Stomach (tissue), 9 donors: ENCODE data around the gene HSD17B7. TPM values are rescaled to one million over a fixed set of nuclear protein-coding genes. Genes with fewer than 3 reads are reported as not detected.
"Not testable (repeated sequence)": the region's sequence is repeated elsewhere in the genome, so short reads cannot be mapped to it uniquely, and the experiment has no call there.

Experiments used
- DNase-seq, 2 donors: peaks; one replicate each; pipeline versions ENCODE4 v3.0.0 to v3.0.0-alpha.2; 2013 to 2019
- H3K27ac ChIP-seq, 5 donors: fragments of 200-600 bp in 4 of 5; sonication (generic) in 4 of 5; one replicate each; pipeline ENCODE4 v1.5.1; 2013 to 2019; ENCODE audit warnings: mild to moderate bottlenecking in 1 of 5, moderate library complexity in 1 of 5
- H3K27me3 ChIP-seq, 3 donors: fragments of 200-600 bp; sonication (generic); one replicate each; pipeline ENCODE4 v1.5.1; 2017 to 2019; ENCODE audit warnings: mixed run types in 1 of 3
- H3K36me3 ChIP-seq, 4 donors: fragments of 200-600 bp; sonication (generic); 1 replicate in 3 of 4; 2 replicates in 1 of 4; pipeline ENCODE4 v1.5.1; 2016 to 2019
- H3K4me1 ChIP-seq, 4 donors: fragments of 200-600 bp; sonication (generic); one replicate each; pipeline ENCODE4 v1.5.1; 2016 to 2019
- H3K4me3 ChIP-seq, 4 donors: fragments of 200-600 bp; sonication (generic) in 3 of 4; one replicate each; pipeline ENCODE4 v1.5.1; 2016 to 2019; ENCODE audit warnings: mild to moderate bottlenecking in 1 of 4
- H3K9me3 ChIP-seq, 4 donors: fragments of 200-600 bp; sonication (generic); one replicate each; pipeline ENCODE4 v1.5.1; 2016 to 2019
- CTCF ChIP-seq, 7 experiments: fragments of 450-650 bp in 4 of 7; fragments of 200-600 bp in 3 of 7; sonication (generic) in 3 of 7; IDR thresholded peaks; one replicate each; pipeline ENCODE4 v1.5.1; 2016 to 2019; ENCODE audit warnings: antibody characterized with exemption in 7 of 7, control low read depth in 2 of 7, mild to moderate bottlenecking in 1 of 7
- EP300 ChIP-seq: sonication (generic); formaldehyde crosslinking; IDR thresholded peaks from one replicate; pipeline ENCODE4 v1.6.1; 2017; ENCODE audit warnings: antibody characterized with exemption
- POLR2A ChIP-seq, 4 donors: fragments of 450-650 bp; IDR thresholded peaks; one replicate each; pipeline ENCODE4 v1.6.1; 2016; ENCODE audit warnings: antibody characterized with exemption in 4 of 4, control low read depth in 2 of 4, mild to moderate bottlenecking in 1 of 4, moderate library complexity in 1 of 4
- POLR2AphosphoS5 ChIP-seq, 3 donors: sonication (generic); formaldehyde crosslinking; IDR thresholded peaks; one replicate each; pipeline ENCODE4 v1.6.1; 2016; ENCODE audit warnings: antibody characterized with exemption in 3 of 3
- WGBS, 5 donors: extraction: QIAGEN DNeasy Blood & Tissue Kit in 3 of 5; methylation state at CpG; one replicate each; pipeline versions ENCODE4 v1.1.5 to v1.1.7; 2013 to 2018; 5-methylcytosine and 5-hydroxymethylcytosine counted together
- intact Hi-C: fragments of 100-400 bp; cut with DNase I; formaldehyde crosslinking; loops from one replicate; pipeline ENCODE4 v1.15.1; 2023; ENCODE audit warnings: low total_unique reads
- polyA plus RNA-seq, 3 donors: library from polyadenylated mRNA; stranded (reverse); fragments of 200-250 nt; gene quantifications; one replicate each; pipeline ENCODE4 v1.2.3, GENCODE V29; 2013
- total RNA-seq, 5 donors: library from RNA; depleted of rRNA; stranded (reverse); fragments of >200 nt; gene quantifications; one replicate each; pipeline versions ENCODE4 v1.1.0 to v1.2.3, GENCODE V29; 2014 to 2016
- donor health status: healthy with polysubstance abuse.
- donor health status: Bipolar disorder and iron deficiency.
- donor health status: healthy.

The HSD17B7 gene
- total and polyA plus RNA-seq, 8 donors, result 2.3 to 75.9 (median 11.9) TPM

GRCh38 chr1:162779043-162779442 is 11.5 kb upstream of the HSD17B7 start:
- H3K9me3 ChIP-seq, result no peaks in the 10 kb centered on the region
- H3K27me3 ChIP-seq, result no peaks in the 10 kb centered on the region
- intact Hi-C loops, result no loop called here
- WGBS, 5 donors, result 79 to 97% (median 95%) methylated on average over 1 of the region's 1 CpG
- no peak for TF ChIP-seq POLR2AphosphoS5 (IDR thresholded peaks at IDR 0.05)
- no peak for TF ChIP-seq EP300
- no peak for TF ChIP-seq POLR2A (IDR thresholded peaks at IDR 0.05)
- TF ChIP-seq CTCF (IDR thresholded peaks at IDR 0.05), result no peak
- H3K4me3 ChIP-seq, result no peak overlapping the region
- peaks cover 0 to 66% (median 31%) of the 10 kb centered on the region in 4 donors for H3K36me3 ChIP-seq
- H3K27ac ChIP-seq, result no peak overlapping the region
- no peak for DNase-seq
- H3K4me1 ChIP-seq, result no peaks in the 10 kb centered on the region

- H3K4me1 ChIP-seq, result no peaks in the 10 kb centered on the region
- peaks cover 0 to 43% (median 20%) of the 10 kb centered on the region in 4 donors for H3K36me3 ChIP-seq
- H3K9me3 ChIP-seq, result no peaks in the 10 kb centered on the region
- TF ChIP-seq POLR2AphosphoS5 (IDR thresholded peaks at IDR 0.05) (no peak), EP300 (no peak), POLR2A (IDR thresholded peaks at IDR 0.05) (no peak), CTCF (IDR thresholded peaks at IDR 0.05) (no peak)
- no peak overlapping the region for H3K4me3 ChIP-seq
- H3K27me3 ChIP-seq, result no peaks in the 10 kb centered on the region
- H3K27ac ChIP-seq, result no peak overlapping the region
- intact Hi-C loops, result no loop called here
- DNase-seq, result no peak
These were observed 7.8 kb upstream of the HSD17B7 start for GRCh38 chr1:162782671-162783070.

- WGBS, 5 donors, result 71 to 91% (median 79%) methylated on average over 1 of the region's 1 CpG; no CpG with 5 or more reads in 1 of the 5 donors
- H3K36me3 ChIP-seq, result peaks cover 0 to 24% (median 11%) of the 10 kb centered on the region in 4 donors
- H3K27me3 ChIP-seq, H3K27ac ChIP-seq, intact Hi-C loops, H3K4me3 ChIP-seq, DNase-seq, H3K4me1 ChIP-seq, H3K9me3 ChIP-seq: not testable (repeated sequence)
These were observed 5.6 kb upstream of the HSD17B7 start for GRCh38 chr1:162784926-162785325.

- Histone ChIP-seq H3K4me1 (peaks cover 0 to 12% (median 2%) of the 10 kb centered on the region in 4 donors), H3K27ac (peak overlapping the region in 2 of 5 donors; percentile 13 to 91)
- H3K27me3 ChIP-seq, H3K36me3 ChIP-seq, H3K4me3 ChIP-seq, H3K9me3 ChIP-seq, intact Hi-C loops: not testable (repeated sequence)
- WGBS, 5 donors, result 81 to 97% (median 91%) methylated on average over 1 of the region's 1 CpG
- DNase-seq, result peak; percentile 31 to 59
These were observed 1.7 kb upstream of the HSD17B7 start for GRCh38 chr1:162788783-162789182.

- H3K27me3 ChIP-seq, H3K9me3 ChIP-seq, intact Hi-C loops: not testable (repeated sequence)
- peak overlapping the region in 4 of 5 donors; percentile 87 to 91 (median 88) for H3K27ac ChIP-seq
- H3K4me1 ChIP-seq, result peaks cover 0 to 12% (median 5%) of the 10 kb centered on the region in 4 donors
- 0 to 4% (median 0%) methylated on average over 3 to 7 of the region's 8 CpGs for WGBS, 5 donors
- peak in 1 of 2 donors; percentile 29 for DNase-seq
- H3K36me3 ChIP-seq, result peaks cover 0 to 12% (median 4%) of the 10 kb centered on the region in 4 donors
- H3K4me3 ChIP-seq, result peak overlapping the region; percentile 40 to 50 (median 46)
These were observed 469 bp downstream of the HSD17B7 start for GRCh38 chr1:162790985-162791357.

GRCh38 chr1:162794284-162794683 is 3.8 kb downstream of the HSD17B7 start:
- H3K4me3 ChIP-seq, intact Hi-C loops, H3K9me3 ChIP-seq, H3K27ac ChIP-seq, DNase-seq, H3K27me3 ChIP-seq: not testable (repeated sequence)
- Histone ChIP-seq H3K4me1 (peaks cover 0 to 12% (median 5%) of the 10 kb centered on the region in 4 donors), H3K36me3 (peaks cover 0 to 17% (median 13%) of the 10 kb centered on the region in 4 donors)
- 80 to 93% (median 87%) methylated on average over 1 of the region's 1 CpG for WGBS, 5 donors

- peaks cover 3 to 40% (median 30%) of the 10 kb centered on the region in 4 donors for H3K36me3 ChIP-seq
- H3K27ac ChIP-seq, H3K4me1 ChIP-seq, H3K4me3 ChIP-seq, DNase-seq, H3K9me3 ChIP-seq, H3K27me3 ChIP-seq, intact Hi-C loops: not testable (repeated sequence)
- WGBS, 5 donors, result 53 to 78% (median 62%) methylated on average over 4 of the region's 4 CpGs
These were observed 6.2 kb downstream of the HSD17B7 start for GRCh38 chr1:162796617-162797279.
